Endothelial cell (in vitro differentiated cells): ENCODE results near the gene EGFL8. TPM values are rescaled to one million over a fixed set of nuclear protein-coding genes. Genes with fewer than 3 reads are reported as not detected.

Experiments
- DNase-seq: peaks from one replicate; pipeline ENCODE4 v3.0.0; 2021; ENCODE audit warnings: low spot score
- H3K27ac Mint-ChIP-seq: one replicate; pipeline ENCODE4 v1.8.0; 2021; ENCODE audit warnings: mixed read lengths, inconsistent platforms; ENCODE audit not compliant: unreplicated experiment
- H3K27me3 Mint-ChIP-seq: one replicate; pipeline ENCODE4 v1.8.0; 2021; ENCODE audit warnings: mild to moderate bottlenecking, moderate library complexity, mixed read lengths, inconsistent platforms; ENCODE audit not compliant: unreplicated experiment
- H3K36me3 Mint-ChIP-seq: one replicate; pipeline ENCODE4 v1.8.0; 2021; ENCODE audit warnings: mild to moderate bottlenecking, low read depth, mixed read lengths, inconsistent platforms; ENCODE audit not compliant: unreplicated experiment
- H3K4me1 Mint-ChIP-seq: one replicate; pipeline ENCODE4 v1.8.0; 2021; ENCODE audit warnings: mild to moderate bottlenecking, mixed read lengths, inconsistent platforms; ENCODE audit not compliant: unreplicated experiment
- H3K4me3 Mint-ChIP-seq: one replicate; pipeline ENCODE4 v1.8.0; 2021; ENCODE audit warnings: mild to moderate bottlenecking, mixed read lengths, inconsistent platforms; ENCODE audit not compliant: unreplicated experiment
- H3K9me3 Mint-ChIP-seq: one replicate; pipeline ENCODE4 v1.8.0; 2021; ENCODE audit warnings: mixed read lengths, inconsistent platforms; ENCODE audit not compliant: unreplicated experiment
- CTCF ChIP-seq: fragments of 200-600 bp; sonication (generic); IDR thresholded peaks from one replicate; pipeline ENCODE4 v1.5.0; 2021; ENCODE audit warnings: antibody characterized with exemption; ENCODE audit not compliant: unreplicated experiment
- microRNA-seq: library from miRNA; unstranded; fragments of <30 nt; microRNA quantifications from one replicate; pipeline ENCODE4, GENCODE V29; 2020; ENCODE audit not compliant: unreplicated experiment
- total RNA-seq: library from RNA; stranded (reverse); fragmentation: NEBNext Ultra II Directional; extraction: Animal tissue kit (Norgen Biotek cat#: 25700); gene quantifications from one replicate; pipeline ENCODE4 v1.2.1, GENCODE V29; 2021; ENCODE audit not compliant: unreplicated experiment

The EGFL8 gene
- total RNA-seq, 1 donor from 2014 or later = 37.4 TPM

- Mint-ChIP-seq H3K4me3 (peak overlapping the region; percentile 65), H3K27ac (no peak overlapping the region), H3K4me1 (peaks cover 27% of the 10 kb centered on the region), H3K9me3 (no peaks in the 10 kb centered on the region), H3K36me3 (peaks cover 58% of the 10 kb centered on the region), H3K27me3 (peaks cover 11% of the 10 kb centered on the region)
- DNase-seq = no peak
- no peak for TF ChIP-seq CTCF
Observed at GRCh38 chr6:32216998-32217397, 52.6 kb downstream of the EGFL8 start.

Small RNA genes within 50 kb of the gene (microRNA-seq; reads per million reads assigned to microRNA genes)
- gene MIR6721 (8.8 reads per million, percentile 57 among the genes with 10 or more reads in this experiment), gene MIR6833 (not detected)

Other genes with a start within 250 kb of the EGFL8 start
- gene C2, start 236.9 kb upstream of the EGFL8 start, total RNA-seq = 0.82 TPM
- not detected for gene CFB, start 218.5 kb upstream of the EGFL8 start, total RNA-seq
- gene NELFE, start 205.6 kb upstream of the EGFL8 start, total RNA-seq = 47.8 TPM
- 63.4 TPM for gene SKIC2, start 205.4 kb upstream of the EGFL8 start, total RNA-seq
- 12.6 TPM for gene DXO, start 192.5 kb upstream of the EGFL8 start, total RNA-seq
- 6.1 TPM for gene C4A, start 182.5 kb upstream of the EGFL8 start, total RNA-seq
- 4.6 TPM for gene C4B, start 149.8 kb upstream of the EGFL8 start, total RNA-seq
- 0.44 TPM for gene CYP21A2, start 126.2 kb upstream of the EGFL8 start, total RNA-seq
- gene TNXB, start 55.3 kb upstream of the EGFL8 start, total RNA-seq = 7.5 TPM
- 72.9 TPM for gene ATF6B, start 36.3 kb upstream of the EGFL8 start, total RNA-seq
- 5.2 TPM for gene FKBPL, start 34.3 kb upstream of the EGFL8 start, total RNA-seq
- gene PRRT1, start 12.7 kb upstream of the EGFL8 start, total RNA-seq = 2.1 TPM
- gene PPT2, start 10.5 kb upstream of the EGFL8 start, total RNA-seq = 44.4 TPM
- 93.3 TPM for gene AGPAT1, start 11.5 kb downstream of the EGFL8 start, total RNA-seq
- gene RNF5, start 13.8 kb downstream of the EGFL8 start, total RNA-seq = 44.4 TPM
- gene AGER, start 19.7 kb downstream of the EGFL8 start, total RNA-seq = 42.2 TPM
- gene PBX2, start 25.6 kb downstream of the EGFL8 start, total RNA-seq = 308 TPM
- gene GPSM3, start 28.0 kb downstream of the EGFL8 start, total RNA-seq = 49.0 TPM
- 151 TPM for gene NOTCH4, start 59.5 kb downstream of the EGFL8 start, total RNA-seq
- not detected for gene TSBP1, start 207.3 kb downstream of the EGFL8 start, total RNA-seq
- not detected for gene BTNL2, start 242.6 kb downstream of the EGFL8 start, total RNA-seq